PFSK-1 (cell line): ENCODE measurements around the gene GFRA1.

Source experiments
- FOXP2 ChIP-seq: optimal IDR thresholded peaks from 2 replicates; pipeline ENCODE3; 2011; ENCODE audit warnings: borderline replicate concordance, control low read depth, inconsistent platforms; ENCODE audit not compliant: insufficient read depth; ENCODE audit errors: extremely low read length, extremely low read depth
- POLR2AphosphoS5 ChIP-seq: IDR thresholded peaks from 2 replicates; pipeline ENCODE4 v1.6.1; 2012; ENCODE audit warnings: low read depth, mild to moderate bottlenecking, control low read depth, low read length, moderate library complexity
- REST ChIP-seq, 2 experiments: IDR thresholded peaks; 2 replicates each; pipeline versions ENCODE4 v1.6.1 to v1.8.0; 2011 to 2012; ENCODE audit warnings: low read depth in 2 of 2, low read length in 2 of 2, control low read depth in 1 of 2, inconsistent platforms in 1 of 2, mild to moderate bottlenecking in 1 of 2, moderate library complexity in 1 of 2; ENCODE audit not compliant: insufficient read depth in 1 of 2
- SIN3A ChIP-seq: IDR thresholded peaks from 2 replicates; pipeline ENCODE4 v1.6.1; 2012; ENCODE audit warnings: mild to moderate bottlenecking, low read length, moderate library complexity, borderline replicate concordance; ENCODE audit not compliant: insufficient read depth
- TAF1 ChIP-seq: IDR thresholded peaks from 2 replicates; pipeline ENCODE4 v1.6.1; 2012; ENCODE audit warnings: low read length, control low read depth, borderline replicate concordance; ENCODE audit not compliant: insufficient read depth

Gene GFRA1

GRCh38 chr10:116164291-116164690 is 108.7 kb downstream of the GFRA1 start:
- TF ChIP-seq POLR2AphosphoS5 (no peak), FOXP2 (no peak), TAF1 (no peak), REST (IDR thresholded peaks at IDR 0.05; ENCODE audit: insufficient read depth in 1 of 2, low read depth in 2 of 2, low read length in 2 of 2) (no peak), SIN3A (no peak)

- TF ChIP-seq SIN3A (no peak), FOXP2 (no peak)
Measured at GRCh38 chr10:116163333-116164131, 109.5 kb downstream of the GFRA1 start.

- TF ChIP-seq REST (IDR thresholded peaks at IDR 0.05; ENCODE audit: insufficient read depth in 1 of 2, low read depth in 2 of 2, low read length in 2 of 2) (no peak), SIN3A (no peak), TAF1 (no peak), POLR2AphosphoS5 (no peak), FOXP2 (no peak)
Measured at GRCh38 chr10:116162851-116163250, 110.2 kb downstream of the GFRA1 start.

- TF ChIP-seq TAF1 (no peak), REST (IDR thresholded peaks at IDR 0.05; ENCODE audit: insufficient read depth in 1 of 2, low read depth in 2 of 2, low read length in 2 of 2) (no peak), SIN3A (no peak), POLR2AphosphoS5 (no peak), FOXP2 (no peak)
Measured at GRCh38 chr10:116160271-116160670, 112.7 kb downstream of the GFRA1 start.

- no peak for TF ChIP-seq REST (IDR thresholded peaks at IDR 0.05; ENCODE audit: insufficient read depth in 1 of 2, low read depth in 2 of 2, low read length in 2 of 2)
- TF ChIP-seq FOXP2: no peak
- TF ChIP-seq SIN3A: no peak
- TF ChIP-seq POLR2AphosphoS5: no peak
- no peak for TF ChIP-seq TAF1
Measured at GRCh38 chr10:116159197-116159596, 113.8 kb downstream of the GFRA1 start.
